Cardiac fibroblast (primary cell): ENCODE results near the gene MICAL2.
A peak's percentile ranks its signal among the peaks of the same experiment; 100 is the strongest.

Experiments used
- DNase-seq, 2 donors: peaks; one replicate each; pipeline versions ENCODE4 v3.0.0 to v3.0.0-alpha.2; 2010; ENCODE audit warnings: low read depth in 2 of 2
- H3K4me3 ChIP-seq, 2 donors: replicated peaks in 1 of 2; 1 replicate in 1 of 2; 2 replicates in 1 of 2; pipeline ENCODE4 v1.5.1; 2011; ENCODE audit warnings: low read depth in 2 of 2, low read length in 2 of 2, mild to moderate bottlenecking in 2 of 2, moderate library complexity in 1 of 2
- TF ChIP-seq, protein P1 (sequence below): IDR thresholded peaks from one replicate; pipeline ENCODE4 v1.5.1; 2011; ENCODE audit warnings: low read depth, mild to moderate bottlenecking, low read length, inconsistent platforms

Gene MICAL2

DNA sequence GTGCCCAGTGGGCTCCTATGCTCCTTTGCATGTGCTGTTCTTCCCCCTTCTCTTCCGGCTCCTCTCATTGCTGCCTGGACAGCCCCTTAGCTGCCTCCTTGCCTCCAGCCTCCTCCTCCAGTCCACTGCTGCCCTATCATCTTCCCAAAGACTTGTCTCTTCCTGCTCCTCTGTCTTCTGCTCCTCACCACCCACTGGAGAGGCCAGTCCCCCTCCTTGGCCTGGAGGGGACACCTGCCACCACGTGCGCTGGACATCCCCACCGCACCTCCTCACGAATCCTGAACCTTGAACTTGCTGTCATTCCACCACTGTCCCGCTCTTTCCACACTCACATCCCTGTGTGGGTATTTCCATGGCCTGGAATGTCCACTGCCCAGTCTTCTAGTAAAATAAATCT lies 49.8 kb downstream of the MICAL2 start:
- TF ChIP-seq, protein P1, sequence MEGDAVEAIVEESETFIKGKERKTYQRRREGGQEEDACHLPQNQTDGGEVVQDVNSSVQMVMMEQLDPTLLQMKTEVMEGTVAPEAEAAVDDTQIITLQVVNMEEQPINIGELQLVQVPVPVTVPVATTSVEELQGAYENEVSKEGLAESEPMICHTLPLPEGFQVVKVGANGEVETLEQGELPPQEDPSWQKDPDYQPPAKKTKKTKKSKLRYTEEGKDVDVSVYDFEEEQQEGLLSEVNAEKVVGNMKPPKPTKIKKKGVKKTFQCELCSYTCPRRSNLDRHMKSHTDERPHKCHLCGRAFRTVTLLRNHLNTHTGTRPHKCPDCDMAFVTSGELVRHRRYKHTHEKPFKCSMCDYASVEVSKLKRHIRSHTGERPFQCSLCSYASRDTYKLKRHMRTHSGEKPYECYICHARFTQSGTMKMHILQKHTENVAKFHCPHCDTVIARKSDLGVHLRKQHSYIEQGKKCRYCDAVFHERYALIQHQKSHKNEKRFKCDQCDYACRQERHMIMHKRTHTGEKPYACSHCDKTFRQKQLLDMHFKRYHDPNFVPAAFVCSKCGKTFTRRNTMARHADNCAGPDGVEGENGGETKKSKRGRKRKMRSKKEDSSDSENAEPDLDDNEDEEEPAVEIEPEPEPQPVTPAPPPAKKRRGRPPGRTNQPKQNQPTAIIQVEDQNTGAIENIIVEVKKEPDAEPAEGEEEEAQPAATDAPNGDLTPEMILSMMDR, result no peak
- no peak overlapping the region for H3K4me3 ChIP-seq
- DNase-seq, result no peak

DNA sequence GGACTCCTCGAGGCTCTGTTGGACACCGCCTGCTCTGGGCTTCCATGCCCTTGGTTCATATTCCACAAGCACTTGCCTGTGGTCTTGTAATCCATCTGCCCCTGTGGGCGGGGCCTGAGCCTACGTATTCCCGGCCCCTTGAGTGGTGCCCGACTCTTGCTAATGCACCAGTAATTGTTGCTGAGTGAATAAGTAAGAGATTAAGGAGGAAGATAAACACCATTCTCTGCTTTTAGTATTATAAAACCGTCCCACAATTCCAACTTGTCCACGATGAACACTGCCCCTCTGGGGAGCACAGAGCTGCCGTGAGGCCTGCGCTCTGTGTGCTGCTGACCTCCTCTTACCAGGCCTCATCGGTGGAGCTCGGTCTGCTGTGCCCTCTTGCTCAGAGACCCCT lies 50.3 kb downstream of the MICAL2 start:
- no peak overlapping the region for H3K4me3 ChIP-seq
- DNase-seq, result peak in 1 of 2 donors; percentile 58
- TF ChIP-seq, protein P1, result no peak

DNA sequence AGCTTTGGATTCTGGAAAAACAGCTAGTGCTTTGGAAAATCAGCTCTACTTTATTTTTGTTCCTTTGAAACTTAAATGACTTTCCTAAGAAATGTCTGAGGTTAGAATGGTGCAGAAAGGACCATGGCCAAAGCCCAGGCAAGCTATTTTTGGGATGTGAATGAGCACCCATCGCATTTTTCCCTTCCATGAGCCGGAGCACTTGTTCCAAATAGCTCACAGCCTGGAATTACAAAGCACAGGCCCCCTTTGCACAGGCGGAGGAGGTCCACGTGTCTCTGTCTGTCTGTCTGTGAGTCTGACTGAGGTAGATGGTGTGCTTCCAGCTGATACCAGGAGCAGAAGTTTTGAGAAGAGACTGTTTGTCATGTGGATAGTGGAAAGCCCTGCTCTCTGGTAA lies 50.7 kb downstream of the MICAL2 start:
- TF ChIP-seq, protein P1, result no peak
- DNase-seq, result no peak
- no peak overlapping the region for H3K4me3 ChIP-seq

- H3K4me3 ChIP-seq, result no peak overlapping the region
- TF ChIP-seq, protein P1, result no peak
- DNase-seq, result no peak
These were observed 51.4 kb downstream of the MICAL2 start for GRCh38 chr11:12161603-12162350.

- no peak overlapping the region for H3K4me3 ChIP-seq
- TF ChIP-seq, protein P1, result no peak
- no peak for DNase-seq
These were observed 52.3 kb downstream of the MICAL2 start for GRCh38 chr11:12162652-12163051.

- DNase-seq, result peak; percentile 55 to 66
These were observed 53.0 kb downstream of the MICAL2 start for GRCh38 chr11:12163181-12163941.

More at GRCh38 chr11:12163181-12163941, 53.0 kb downstream of the MICAL2 start:
- no peak overlapping the region for H3K4me3 ChIP-seq
- TF ChIP-seq, protein P1, result no peak
